ENCODE results near the gene NECTIN4. TPM values are rescaled to one million over a fixed set of nuclear protein-coding genes. Genes with fewer than 3 reads are reported as not detected.

NECTIN4 gene
- total and polyA plus RNA-seq, 7 donors = 0.01 to 0.03 TPM; not detected in 5

- intact Hi-C loops (cut with DNase I) = no loop called here
- DNase-seq (no peak), ATAC-seq (no peak)
- Histone ChIP-seq H3K27ac (no peak overlapping the region), H3K4me3 (no peak overlapping the region), H3K9me3 (no peaks in the 10 kb centered on the region), H3K27me3 (ENCODE audit: insufficient read depth in 3 of 3, low read length in 2 of 3) (peaks cover 0 to 4% (median 0%) of the 10 kb centered on the region in 3 donors), H3K36me3 (ENCODE audit: insufficient read depth in 1 of 2, low read depth in 1 of 2) (no peaks in the 10 kb centered on the region), H3K4me1 (no peaks in the 10 kb centered on the region)
- 74 to 87% (median 77%) methylated on average over 10 of the region's 10 CpGs for WGBS, 3 donors
- TF ChIP-seq CTCF (IDR thresholded peaks at IDR 0.05) = no peak
Measured at GRCh38 chr1:161083748-161084596, 5.4 kb downstream of the NECTIN4 start.

GRCh38 chr1:161082996-161083747 is 6.2 kb downstream of the NECTIN4 start:
- no peak for TF ChIP-seq CTCF (IDR thresholded peaks at IDR 0.05)
- no peak overlapping the region for H3K4me3 ChIP-seq
- no peaks in the 10 kb centered on the region for H3K4me1 ChIP-seq
- DNase-seq = peak; percentile 86 to 91
- ATAC-seq = peak; percentile 83 to 88 (median 86)
- H3K9me3 ChIP-seq = no peaks in the 10 kb centered on the region
- H3K27me3 ChIP-seq (ENCODE audit: insufficient read depth in 3 of 3, low read length in 2 of 3) = peaks cover 0 to 4% (median 0%) of the 10 kb centered on the region in 3 donors
- no peaks in the 10 kb centered on the region for H3K36me3 ChIP-seq (ENCODE audit: insufficient read depth in 1 of 2, low read depth in 1 of 2)
- 49 to 66% (median 57%) methylated on average over 8 of the region's 8 CpGs for WGBS, 3 donors
- H3K27ac ChIP-seq = no peak overlapping the region
- intact Hi-C loops (cut with DNase I) = no loop called here

- Histone ChIP-seq H3K4me1 (no peaks in the 10 kb centered on the region), H3K27me3 (ENCODE audit: insufficient read depth in 3 of 3, low read length in 2 of 3) (peaks cover 0 to 4% (median 0%) of the 10 kb centered on the region in 3 donors), H3K27ac (no peak overlapping the region), H3K9me3 (no peaks in the 10 kb centered on the region), H3K36me3 (ENCODE audit: insufficient read depth in 1 of 2, low read depth in 1 of 2) (no peaks in the 10 kb centered on the region), H3K4me3 (no peak overlapping the region)
- WGBS, 3 donors = 61 to 78% (median 77%) methylated on average over 2 of the region's 2 CpGs
- no peak for DNase-seq
- no peak for ATAC-seq
- no peak for TF ChIP-seq CTCF (IDR thresholded peaks at IDR 0.05)
- intact Hi-C loops (cut with DNase I) = no loop called here
Measured at GRCh38 chr1:161082483-161082882, 6.9 kb downstream of the NECTIN4 start.

- Histone ChIP-seq H3K4me3 (no peak overlapping the region), H3K36me3 (ENCODE audit: insufficient read depth in 1 of 2, low read depth in 1 of 2) (no peaks in the 10 kb centered on the region)
Measured at GRCh38 chr1:161081519-161081918, 7.8 kb downstream of the NECTIN4 start.

More at GRCh38 chr1:161081519-161081918, 7.8 kb downstream of the NECTIN4 start:
- DNase-seq (no peak), ATAC-seq (no peak)
- Histone ChIP-seq H3K4me1 (no peaks in the 10 kb centered on the region), H3K9me3 (no peaks in the 10 kb centered on the region), H3K27me3 (ENCODE audit: insufficient read depth in 3 of 3, low read length in 2 of 3) (peaks cover 0 to 4% (median 0%) of the 10 kb centered on the region in 3 donors), H3K27ac (no peak overlapping the region)
- 73 to 77% (median 76%) methylated on average over 5 of the region's 5 CpGs for WGBS, 3 donors
- intact Hi-C loops (cut with DNase I) = no loop called here
- no peak for TF ChIP-seq CTCF (IDR thresholded peaks at IDR 0.05)
